ENCODE results near the gene EIF4B.
"Not testable (repeated sequence)": the region's sequence is repeated elsewhere in the genome, so short reads cannot be mapped to it uniquely, and the experiment has no call there.

Gene EIF4B

DNA sequence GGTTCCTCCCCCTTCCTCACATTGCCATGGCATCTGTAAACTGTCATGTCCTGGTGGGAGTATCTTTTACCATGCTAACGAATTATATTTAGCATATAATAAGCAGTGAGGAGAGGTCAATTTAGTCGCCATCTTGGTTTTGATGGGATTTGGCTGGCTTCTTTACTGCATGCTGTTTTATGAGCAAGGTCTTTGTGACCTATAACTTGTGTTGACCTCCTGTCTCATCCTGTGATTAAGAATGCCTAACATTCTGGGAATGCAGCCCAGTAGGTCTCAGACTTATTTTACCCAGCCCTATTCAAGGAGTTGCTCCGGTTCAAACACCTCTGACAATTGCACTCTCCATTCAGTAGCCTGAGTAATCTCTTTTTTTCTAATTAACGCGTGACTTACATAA, 2.1 kb upstream of the EIF4B start:
- DNase-seq: no peak

DNA sequence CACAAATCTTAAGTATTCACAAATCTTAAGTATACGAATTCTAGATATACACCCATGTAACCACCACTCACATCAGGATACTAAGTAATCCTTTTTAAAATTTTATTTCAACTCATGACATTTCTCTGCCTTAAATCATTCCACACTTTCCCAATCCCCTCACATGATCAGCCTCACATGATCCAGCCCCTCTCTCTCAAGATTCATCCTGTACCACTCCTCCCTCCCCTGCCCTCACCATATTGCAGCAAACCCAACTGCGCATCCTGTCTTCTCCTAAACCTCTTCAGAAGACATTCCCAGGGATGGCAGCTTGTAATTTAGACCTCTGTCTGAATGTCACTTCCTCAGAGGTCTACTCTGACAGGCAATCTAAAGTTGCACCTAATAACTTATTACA, 1.7 kb upstream of the EIF4B start:
- no peak for DNase-seq

DNA sequence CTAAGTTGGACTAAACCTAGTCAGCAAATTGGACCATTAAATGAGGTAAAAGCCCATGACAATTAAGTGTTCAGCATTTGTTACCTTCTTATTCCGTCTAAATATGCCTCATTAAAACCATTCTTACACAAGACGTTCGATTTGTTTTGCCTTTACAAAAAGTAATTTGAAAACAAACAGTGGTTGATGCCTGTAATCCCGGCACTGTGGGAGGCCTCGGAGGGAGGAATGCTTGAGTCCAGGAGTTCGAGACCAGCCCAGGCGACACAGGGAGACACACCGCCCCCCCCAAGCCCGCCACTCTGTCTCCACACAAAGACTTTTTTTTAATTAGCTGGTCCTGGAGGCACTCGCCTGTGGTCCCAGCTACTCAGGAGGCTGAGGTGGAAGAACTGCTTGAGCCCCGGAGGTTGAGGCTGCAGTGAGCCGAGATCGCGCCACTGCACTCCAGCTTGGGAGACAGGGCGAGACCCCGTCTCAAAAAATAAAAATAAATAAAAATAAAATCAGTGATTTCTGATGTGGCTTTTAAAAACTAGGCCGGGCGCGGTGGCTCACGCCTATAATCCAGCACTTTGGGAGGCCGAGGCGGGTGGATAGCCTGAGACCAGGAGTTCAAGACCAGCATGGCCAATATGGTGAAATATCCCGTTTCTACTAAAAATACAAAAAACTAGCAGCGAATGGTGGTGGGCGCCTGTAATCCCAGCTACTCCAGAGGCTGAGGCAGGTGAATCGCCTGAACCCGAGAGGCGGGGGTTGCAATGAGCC, 856 bp upstream of the EIF4B start:
- DNase-seq: no peak

DNA sequence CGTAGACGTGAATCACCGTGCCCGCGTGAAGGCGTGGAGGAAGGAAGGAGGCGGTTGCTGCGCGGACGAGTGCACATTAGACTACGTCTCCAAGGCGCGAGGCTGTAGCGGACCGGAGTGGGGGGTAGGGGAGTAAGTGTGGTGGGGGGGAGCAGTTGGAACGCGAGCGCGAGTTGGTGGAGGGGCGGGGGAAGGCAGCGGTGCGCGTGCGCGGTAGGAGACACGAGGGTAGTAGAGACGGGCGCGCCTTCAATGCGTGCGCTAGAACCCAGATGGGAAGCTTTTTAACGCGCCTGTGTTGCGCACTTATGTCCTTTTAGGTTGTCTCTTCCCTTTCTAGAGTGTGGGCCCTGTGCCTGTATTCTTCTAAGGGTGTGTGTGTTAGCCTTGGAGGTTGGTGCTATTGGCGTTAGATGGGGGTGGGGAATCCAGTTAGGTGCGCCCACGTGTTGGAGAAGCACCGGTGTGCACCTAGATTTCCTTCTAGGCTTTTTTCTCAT, 604 bp downstream of the EIF4B start:
- no peak for DNase-seq

DNA sequence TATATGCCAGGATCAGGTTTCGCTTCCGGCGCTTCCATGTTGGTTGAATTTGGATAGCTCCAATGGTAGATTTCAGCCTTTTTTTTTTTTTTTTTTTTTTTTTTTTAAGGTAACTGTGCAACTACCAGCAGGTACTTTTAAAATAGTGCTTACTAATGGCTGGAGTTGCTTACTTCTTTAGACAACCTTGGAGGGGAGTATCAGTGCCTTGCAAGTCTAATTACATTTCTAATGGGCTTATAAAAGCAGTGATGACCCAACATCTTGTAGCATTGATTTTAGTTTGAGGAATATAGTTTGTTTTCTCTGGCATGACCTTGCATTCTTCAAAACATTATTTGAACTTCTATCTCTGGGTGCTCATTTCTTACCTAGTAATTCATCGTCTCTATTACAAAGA, 1.1 kb downstream of the EIF4B start:
- DNase-seq: no peak

DNA sequence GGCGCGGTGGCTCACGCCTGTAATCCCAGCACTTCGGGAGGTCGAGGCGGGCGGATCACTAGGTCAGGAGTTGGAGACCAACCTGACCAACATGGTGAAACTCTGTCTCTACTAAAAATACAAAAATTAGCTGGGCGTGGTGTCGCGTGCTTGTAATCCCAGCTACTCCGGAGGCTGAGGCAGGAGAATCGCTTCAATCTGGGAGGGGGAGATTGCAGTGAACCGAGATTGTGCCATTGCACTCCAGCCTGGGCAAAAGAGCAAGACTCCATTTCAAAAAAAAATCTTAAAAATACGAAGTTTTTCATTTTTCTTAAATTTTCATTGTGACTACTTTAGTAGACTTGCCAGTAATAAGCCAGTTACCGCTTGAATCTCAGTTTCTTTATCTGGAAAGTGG, 2.5 kb downstream of the EIF4B start:
- DNase-seq: not testable (repeated sequence)

DNA sequence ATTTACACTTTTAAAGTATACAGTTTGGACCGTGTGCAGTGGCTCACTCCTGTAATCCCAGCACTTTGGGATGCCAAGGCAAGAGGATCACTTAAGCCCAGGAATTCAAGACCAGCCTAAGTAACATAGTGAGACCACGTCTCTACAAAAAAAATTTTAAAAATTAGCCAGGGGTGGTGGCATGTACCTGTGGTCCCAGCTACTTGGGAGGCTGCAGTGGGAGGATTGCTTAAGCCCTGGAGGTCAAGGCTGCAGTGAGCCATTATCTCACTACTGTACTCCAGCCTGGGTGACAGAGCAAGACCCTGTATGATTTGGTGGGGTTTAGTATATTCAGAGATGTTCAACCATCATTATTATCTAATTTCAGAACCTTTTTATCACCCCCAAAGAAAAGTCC, 4.7 kb downstream of the EIF4B start:
- DNase-seq: no peak

DNA sequence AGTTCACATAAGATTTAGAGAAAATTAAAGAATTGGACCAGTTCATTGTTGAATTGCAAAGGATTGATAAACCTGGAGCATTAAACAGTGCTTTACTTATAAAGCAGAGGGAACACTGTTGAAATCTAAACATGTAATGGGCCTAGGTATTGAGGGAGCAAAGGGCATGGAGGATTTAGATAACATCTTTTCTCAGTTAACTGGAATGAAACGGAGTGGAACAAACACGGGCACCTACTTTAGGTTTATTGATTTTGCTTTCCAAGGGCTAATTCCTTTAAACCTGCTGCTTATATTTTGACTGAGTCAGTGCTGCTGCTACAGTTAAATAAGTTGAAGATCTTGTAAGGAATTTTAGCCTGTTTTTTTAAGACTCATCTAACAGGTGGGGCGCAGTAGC, 5.6 kb downstream of the EIF4B start:
- DNase-seq: no peak

DNA sequence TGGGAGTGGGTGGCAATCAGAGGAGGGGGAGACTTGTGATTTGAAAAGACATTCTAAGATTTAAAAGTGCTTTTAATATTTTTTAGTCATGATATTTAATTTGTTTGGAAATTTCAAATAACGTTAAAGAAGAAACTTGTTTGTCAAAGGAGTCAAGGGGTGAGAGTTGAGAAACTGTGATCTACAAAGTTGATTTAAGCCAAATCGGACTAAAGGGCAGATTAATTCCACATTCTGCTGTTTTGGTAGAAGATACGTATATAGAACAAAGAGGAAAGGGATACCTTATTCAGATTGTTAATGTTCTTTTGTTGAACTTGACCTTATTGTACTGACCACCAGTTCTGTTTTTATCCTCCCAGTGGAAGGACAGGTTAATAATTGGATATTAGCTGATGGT, 6.7 kb downstream of the EIF4B start:
- DNase-seq: no peak

DNA sequence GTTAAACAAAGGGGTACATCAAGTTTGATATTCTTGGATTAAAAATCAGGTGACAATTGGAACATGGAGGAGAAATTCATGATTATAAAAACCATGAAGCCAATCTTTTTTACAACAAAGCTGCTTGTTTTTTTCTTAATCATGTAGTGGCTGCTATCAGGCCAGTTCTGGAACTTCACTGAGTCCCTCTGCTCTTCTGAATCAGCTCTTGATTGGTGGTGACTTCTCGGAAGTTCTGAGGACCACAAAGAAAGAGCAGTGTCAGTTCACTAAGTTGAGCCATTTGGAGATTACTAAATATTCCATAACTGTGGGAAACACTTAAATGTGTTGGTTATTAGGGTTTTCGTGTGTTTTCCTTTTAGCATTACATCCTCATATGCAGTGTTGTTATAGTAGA, 8.5 kb downstream of the EIF4B start:
- no peak for DNase-seq

DNA sequence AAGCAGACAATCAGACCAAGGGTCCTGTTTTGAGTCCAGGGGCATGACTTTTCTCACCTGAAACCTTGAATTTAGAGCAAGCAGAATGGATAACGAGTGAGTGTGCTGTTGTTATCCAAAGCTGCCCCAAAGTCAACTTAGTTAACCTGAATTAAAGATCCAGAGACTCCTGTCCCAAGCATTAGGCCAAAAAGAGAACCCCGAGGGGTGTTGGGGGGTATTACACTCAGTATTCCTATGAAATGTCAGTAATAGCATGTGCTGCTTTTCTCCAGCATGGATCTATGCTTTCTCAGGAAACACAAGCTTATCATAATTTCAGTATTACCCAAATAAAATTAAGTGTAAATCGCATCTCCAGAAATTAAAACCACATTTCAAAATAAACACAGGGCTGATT, 19.0 kb downstream of the EIF4B start:
- DNase-seq: no peak

DNA sequence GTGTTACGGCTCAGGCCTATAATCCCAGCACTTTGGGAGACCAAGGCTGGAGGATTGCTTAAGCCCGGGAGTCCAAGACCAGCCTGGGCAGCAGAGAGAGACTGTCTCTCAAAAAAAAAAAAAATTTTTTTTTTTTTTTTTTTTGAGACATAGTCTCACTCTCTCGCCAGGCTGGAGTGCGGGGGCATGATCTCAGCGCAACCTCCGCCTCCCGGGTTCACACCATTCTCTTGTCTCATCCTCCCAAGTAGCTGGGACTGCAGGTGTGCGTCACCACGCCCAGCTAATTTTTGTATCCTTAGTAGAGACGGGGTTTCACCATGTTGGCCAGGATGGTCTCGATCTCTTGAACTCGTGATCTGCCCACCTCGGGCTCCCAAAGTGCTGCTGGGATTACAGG, 20.8 kb downstream of the EIF4B start:
- DNase-seq: not testable (repeated sequence)

DNA sequence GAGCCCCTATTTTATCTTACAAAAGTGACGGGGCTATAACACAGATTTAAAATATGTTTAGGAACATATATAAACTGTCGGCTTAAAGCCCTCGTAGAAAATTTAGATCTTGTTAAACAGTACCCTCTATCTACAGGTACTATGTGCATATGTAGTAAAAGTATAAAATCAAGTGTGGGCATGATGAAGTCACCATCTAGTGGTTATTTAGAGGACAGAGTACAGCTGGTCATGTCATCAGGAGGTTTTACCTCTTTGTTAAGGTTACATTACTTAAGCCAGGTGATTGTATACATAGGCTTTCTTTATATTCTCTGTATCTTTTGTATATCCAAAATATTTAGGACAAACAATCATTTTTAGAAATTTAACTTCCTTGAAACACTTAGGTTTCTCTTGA, 25.4 kb downstream of the EIF4B start:
- DNase-seq: no peak

DNA sequence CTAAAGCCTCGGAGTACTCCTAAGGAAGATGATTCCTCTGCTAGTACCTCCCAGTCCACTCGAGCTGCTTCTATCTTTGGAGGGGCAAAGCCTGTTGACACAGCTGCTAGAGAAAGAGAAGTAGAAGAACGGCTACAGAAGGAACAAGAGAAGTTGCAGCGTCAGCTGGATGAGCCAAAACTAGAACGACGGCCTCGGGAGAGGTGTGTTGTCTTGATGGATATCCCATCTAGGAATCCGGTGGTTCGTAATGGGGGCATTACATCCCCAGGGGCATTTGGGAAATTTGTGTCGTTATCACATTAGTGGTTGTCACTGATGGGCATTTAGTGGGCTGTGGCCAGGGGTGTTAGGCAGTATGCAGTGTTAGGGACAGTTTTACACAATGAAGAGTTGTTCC, 27.6 kb downstream of the EIF4B start:
- not testable (repeated sequence) for DNase-seq

DNA sequence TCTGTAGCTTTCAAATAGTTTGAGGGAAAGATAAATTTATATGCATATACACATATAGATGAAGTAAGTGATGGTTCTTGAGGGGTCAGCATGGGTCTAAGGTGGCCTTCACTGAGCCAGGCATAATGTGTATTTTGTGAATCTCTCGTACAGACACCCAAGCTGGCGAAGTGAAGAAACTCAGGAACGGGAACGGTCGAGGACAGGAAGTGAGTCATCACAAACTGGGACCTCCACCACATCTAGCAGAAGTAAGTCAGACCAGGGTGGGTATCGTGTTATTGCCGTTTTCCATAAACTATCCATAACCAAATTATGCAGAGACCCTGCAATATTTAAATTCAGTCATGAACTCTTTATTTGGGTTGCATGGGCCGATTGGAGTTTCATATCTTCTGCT, 28.2 kb downstream of the EIF4B start:
- DNase-seq: no peak

DNA sequence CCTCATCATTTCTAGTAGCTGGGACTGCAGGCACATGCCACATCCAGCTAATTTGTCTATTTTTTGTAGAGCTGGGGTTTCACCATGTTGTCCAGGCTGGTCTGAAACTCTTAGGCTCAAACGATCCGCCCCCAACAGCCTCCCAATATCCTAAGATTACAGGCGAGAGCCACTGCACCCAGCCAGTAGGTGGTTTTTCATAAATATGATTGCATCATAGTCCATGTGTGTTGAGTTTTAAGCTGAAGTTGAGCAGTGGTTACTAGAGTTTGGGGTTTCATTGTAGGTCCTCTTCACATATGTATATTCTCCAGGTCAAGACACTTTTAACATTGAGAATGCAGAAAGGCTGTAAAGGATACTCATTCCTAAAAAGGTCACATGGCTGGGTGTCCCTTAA, 30.5 kb downstream of the EIF4B start:
- no peak for DNase-seq

DNA sequence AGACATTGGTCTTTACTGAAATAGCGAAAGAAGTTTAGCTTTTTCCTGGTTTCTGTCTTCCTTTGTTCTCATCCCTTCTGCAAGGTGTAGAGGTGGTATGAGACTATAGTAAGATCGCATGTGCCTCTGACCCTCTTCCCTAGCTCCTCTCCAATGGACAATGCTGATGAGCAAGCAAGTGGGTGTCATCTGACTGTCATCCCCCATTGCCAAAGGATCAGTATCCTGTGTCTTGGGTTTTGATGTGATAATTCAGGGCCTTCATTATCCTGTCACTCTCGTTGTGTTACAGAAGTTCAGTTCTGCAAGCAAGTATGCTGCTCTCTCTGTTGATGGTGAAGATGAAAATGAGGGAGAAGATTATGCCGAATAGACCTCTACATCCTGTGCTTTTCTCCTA, 33.6 kb downstream of the EIF4B start:
- DNase-seq: no peak

DNA sequence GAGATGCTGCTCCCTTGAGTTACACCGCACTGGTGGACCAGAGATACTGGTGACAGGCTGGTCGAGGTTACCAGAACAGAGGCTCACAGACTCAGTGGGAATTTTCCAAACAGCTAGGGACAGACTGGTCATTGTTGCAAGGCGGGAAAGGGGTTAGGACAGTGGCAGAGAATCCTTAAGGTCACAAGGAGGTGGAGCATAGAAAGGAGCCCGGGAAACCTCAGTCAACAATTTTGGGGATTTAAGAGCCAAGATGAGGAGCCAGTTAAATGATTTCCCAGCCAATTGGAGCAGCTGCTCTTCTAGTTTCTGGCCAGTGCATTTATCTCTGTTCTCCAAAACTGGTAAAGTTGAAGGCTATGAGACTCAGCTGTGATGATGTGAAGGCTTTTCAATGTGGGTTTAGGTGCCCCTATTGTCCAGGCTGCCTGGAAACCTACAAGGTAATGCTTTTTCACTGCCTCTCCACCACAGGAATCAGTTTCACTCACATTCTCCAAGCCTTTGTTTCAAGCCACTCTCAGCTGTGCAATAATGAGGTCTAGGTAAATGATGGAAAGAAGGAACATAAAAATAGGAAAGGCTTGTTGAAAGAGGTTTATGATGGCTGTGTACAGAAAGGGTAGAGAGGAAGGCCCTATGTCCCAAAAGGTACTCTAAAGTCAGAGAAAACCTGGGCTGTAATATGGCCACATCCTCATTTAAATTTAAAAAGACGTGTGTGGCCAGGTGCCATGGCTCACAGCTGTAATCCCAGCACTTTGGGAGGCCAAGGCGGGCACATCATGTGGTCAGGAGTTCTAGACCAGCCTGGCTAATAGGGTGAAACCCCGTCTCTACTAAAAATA, 36.6 kb downstream of the EIF4B start:
- no peak for DNase-seq

DNA sequence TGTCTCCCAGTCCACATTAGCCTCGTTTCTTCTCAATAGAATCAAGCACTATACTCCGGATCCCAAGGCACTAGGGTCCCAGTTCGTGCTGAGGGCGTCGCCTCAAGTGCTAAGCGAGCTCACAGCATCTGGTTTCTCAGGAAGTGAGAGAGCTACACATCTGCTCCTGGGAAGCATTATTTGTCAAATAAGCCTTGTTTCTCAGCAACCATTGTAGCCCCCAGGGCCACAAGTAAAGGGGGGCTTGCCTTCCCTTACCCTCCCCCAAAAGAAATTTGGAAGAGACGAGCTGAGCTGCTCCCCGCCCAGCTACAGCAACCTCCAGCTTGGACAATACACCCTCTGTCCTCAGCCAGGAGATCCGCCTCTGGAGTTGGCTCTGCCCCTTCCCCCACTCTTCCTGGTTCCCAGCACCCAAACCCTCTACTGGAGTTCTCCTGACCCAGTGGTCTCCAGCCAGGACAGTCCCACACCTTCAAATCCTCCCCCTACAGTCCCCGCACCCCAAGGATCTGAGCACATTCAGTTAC, 37.9 kb downstream of the EIF4B start:
- DNase-seq: no peak

DNA sequence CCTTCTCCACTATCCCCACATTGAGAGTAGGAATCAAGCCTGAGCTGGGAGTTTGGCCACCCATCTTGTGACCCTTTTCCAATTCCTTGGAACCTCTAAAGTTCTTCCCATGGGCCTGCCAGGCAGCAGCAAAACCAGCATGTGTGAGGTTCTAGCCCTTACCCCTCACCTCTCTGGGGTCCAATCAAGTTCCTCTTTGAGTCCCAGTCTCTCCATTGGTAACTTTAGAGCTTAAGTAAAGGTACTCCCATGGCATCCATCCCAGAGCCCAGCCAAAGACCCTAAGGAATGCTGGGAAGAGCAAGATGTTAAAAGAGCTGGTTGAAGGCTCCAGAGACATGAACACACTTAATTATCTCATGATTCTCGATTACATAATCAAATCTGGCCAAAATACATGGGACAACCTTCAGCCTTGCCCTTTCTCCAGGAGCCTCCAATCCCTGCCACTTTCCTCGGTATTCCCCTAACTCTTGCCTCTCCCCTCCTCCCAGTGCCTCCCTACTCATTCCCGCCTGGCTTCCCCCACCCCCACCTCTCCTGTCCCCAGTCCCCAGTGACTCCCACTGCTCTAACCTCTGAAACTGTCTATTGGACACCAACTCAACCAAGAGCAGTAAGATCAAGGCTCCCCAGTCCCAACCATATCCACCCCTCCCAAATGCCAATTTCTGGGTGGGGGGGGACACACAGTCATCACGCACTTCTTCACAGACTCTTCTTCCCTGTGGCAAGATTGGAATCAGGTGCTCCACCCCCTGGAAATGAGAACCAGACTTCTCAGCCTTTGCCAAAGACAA, 38.8 kb downstream of the EIF4B start:
- no peak for DNase-seq

DNA sequence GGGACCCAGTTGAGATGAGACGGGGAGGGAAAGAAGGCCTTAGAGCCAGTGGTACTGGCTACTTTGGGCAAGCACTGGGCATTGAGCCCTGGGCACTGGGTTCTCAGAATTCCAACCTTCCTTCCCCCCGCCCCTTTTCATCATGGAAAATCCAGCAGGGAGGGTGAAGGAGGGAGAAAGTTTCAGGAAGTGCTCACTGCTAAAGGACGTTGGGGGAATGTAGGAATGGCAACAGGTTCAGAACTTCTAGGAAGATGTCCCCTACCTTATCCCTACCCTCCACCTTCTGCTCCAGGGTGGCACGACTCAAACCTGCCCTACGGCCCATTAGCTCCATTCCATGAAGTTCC, 39.4 kb downstream of the EIF4B start:
- no peak for DNase-seq

DNA sequence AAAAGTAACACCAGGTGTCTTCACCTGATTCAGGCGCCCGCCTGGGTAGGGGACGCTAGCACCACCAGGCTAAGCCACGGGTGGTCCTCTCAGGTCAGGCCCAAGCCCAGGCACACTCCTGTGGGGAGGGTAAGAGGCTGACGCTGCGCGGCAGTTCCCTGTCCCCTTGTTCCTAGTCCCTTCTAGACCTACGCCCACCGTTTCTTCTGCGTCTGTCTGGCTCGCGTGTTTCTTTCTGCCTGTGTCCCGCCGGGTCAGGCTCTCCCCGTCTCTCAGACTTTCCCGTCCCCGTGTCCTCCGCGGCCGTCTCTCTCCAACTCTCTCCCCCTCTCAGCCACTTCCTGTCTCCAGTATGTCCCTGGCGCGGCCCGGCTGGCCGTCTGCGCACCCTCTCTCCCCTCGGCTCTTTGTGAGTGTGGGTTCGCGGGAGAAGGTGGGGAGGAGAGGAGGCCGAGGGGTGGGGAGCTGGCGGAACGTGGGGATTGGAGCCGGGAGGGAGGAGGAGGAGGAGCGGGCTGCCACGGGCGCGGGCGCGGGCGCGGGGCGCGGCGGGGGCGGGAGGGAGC, 40.5 kb downstream of the EIF4B start:
- no peak for DNase-seq

All from NCI-H1436 treated with DMSO at 0.1 percent for 48 hours (cell line).